NCI-H187 (cell line): ENCODE data around the gene SLC34A3.

Experiments used
- DNase-seq, 2 experiments: peaks; one replicate each; lab custom pipeline; 2025; lab: John Stamatoyannopoulos, UW

The SLC34A3 gene

DNA sequence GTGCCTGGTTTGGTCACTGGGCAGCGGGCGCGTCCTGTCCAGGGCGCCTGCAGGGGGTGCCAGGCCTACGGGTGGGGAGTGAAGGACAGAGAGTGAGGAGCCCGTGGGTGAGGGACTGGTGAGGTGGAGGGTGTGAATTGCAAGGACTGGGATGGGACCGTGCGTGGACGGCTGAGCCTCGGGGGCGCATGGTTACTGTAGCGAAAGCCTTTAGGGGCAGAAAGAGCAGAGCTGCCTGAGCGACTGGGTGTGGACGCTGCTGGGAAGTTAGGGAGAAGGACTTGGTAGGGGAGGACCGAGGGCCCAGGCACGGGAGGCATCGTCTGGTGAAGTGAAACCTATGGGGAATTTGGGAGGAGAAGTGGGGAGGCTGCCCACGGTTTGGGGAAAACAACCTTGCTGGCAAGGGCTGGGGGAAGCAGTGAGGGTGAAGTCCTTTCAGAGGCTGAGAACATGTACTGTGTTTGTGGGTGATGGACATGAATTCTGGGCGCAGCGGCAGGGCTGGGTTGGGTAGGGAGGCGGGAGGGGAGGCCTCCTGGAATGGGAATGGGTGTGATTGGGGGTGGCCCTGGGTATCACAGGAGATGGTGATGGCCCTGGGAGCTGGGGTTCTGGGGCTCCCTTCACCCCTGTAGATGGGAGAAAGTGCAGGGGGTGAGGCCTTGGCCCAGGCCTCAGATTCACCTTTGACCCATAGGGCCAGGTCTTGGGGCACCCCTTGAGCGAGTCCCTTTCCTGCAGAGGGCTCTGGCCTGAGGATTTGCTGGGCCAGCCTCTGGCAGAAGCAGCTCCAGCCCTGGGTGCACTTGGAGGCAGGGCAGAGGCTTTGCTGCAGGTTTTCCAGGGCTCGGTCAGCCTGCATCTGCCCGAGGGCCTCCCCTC, 45.1 kb downstream of the SLC34A3 start:
- DNase-seq, result no peak

- DNase-seq, result no peak
These were observed 46.0 kb downstream of the SLC34A3 start for GRCh38 chr9:137276473-137277328.

DNA sequence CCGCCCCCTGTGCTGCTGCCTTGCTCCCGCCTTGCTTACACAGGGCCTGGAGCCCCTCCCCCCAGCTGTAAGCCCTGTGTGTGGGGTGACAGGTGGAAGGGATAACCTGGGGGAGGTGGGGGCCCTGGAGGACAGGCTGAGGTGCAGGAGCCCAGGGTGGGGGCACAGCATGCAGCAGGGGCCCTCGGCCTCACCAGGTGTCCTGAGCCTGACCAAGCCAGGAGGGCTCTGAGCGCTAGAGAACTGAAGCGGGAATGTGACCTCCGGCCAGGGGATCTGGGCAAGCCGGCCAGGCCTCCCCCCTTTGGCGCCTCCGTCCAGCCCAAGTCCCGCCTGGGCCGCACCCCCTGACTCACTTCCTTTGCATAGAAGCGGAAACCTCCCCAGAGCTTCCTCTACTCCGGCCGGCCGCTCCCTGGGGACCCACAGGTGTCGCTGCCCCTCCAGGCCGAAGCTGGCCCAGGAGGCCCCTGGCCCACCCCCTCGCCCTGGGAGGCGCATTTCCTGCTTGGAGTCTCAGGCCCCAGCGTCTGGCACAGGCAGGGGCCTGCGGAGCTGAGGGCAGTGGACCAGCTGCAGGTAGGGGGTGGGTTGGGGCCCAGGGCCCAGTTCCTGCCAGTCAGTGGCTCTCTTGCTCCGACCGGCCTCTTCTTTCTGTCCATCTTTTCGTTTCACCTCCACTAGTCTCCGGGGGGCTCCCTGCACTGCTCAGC, 46.8 kb downstream of the SLC34A3 start, which contains the start of gene TOR4A:
TSS of gene TOR4A (plus strand) at position 398 of the 713 bp plus-strand sequence. CDS start 964 bp downstream, outside the sequence.
- DNase-seq, result no peak

- no peak for DNase-seq
These were observed 47.5 kb downstream of the SLC34A3 start for GRCh38 chr9:137278061-137278701.

DNA sequence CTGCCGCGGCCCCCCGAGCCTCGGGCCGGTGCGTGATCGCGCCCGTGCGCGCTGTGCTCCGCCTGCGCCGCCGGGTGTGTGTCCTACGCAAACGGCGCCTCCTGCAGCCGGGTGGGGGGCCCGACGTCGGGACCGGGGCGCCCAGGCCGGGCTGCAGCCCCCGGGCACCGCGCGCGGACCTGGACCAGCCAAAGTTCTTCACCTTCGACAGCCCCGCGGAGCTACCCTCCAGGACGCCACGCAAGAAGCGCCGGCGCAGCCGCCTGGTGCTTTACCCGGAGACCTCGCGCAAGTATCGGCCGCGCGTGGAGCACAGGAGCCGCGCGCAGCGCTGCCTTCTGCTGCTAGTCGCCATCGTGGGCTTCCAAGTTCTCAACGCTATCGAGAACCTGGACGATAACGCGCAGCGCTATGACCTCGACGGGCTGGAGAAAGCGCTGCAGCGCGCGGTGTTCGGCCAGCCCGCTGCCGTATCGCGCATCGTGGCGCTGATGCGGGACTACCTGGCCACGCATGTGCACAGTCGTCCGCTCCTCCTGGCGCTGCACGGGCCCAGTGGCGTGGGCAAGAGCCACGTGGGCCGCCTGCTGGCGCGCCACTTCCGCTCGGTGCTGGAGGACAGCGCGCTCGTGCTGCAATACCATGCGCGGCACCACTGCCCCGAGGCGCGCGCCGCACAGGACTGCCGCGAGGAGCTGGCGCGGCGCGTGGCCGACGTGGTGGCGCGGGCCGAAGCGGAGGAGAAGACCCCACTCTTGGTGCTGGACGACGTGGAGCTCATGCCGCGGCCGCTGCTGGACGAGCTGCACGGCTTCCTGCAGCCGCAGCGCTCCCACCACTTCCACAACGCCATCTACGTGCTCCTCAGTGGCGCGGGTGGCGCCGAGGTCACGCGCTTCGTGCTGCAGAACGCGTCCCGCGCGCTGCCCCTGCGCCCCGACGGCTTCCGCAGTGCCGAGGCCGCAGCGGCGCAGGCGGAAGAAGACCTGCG, 48.3 kb downstream of the SLC34A3 start:
- DNase-seq, result no peak

DNA sequence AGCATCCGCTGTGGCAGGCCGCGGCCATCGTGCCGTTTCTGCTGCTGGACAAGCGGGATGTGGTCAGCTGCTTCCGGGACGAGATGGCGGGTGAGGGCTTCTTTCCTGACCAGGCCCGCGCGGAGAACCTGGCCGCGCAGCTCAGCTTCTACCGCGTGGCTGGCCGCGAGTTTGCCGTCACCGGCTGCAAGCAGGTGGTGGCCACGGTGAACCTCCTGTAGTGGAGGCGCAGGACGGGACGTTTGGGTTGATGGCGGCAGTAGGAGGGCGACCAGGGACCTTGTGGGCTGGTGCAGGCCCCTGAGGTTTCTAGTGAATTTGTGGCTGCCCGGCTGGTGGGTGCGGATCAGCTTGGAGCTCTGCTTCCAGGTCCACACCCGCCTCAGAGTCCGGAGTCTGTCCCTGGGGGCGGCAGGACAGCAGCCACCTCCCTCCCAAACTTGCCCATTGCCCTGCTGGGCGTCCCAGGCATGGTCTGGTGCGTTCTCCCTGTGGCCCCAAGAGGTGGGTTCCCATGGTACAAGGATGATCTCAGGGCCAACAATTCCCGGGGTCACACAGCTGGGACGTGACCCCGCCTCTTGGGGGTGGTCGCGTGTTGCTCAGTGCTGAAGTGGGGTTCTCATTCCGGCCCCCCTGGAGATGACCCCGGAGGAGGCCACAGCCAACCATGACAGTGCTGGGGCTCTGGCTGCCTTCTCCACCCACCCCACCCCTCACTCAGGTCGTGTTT, 49.2 kb downstream of the SLC34A3 start:
- no peak for DNase-seq

DNA sequence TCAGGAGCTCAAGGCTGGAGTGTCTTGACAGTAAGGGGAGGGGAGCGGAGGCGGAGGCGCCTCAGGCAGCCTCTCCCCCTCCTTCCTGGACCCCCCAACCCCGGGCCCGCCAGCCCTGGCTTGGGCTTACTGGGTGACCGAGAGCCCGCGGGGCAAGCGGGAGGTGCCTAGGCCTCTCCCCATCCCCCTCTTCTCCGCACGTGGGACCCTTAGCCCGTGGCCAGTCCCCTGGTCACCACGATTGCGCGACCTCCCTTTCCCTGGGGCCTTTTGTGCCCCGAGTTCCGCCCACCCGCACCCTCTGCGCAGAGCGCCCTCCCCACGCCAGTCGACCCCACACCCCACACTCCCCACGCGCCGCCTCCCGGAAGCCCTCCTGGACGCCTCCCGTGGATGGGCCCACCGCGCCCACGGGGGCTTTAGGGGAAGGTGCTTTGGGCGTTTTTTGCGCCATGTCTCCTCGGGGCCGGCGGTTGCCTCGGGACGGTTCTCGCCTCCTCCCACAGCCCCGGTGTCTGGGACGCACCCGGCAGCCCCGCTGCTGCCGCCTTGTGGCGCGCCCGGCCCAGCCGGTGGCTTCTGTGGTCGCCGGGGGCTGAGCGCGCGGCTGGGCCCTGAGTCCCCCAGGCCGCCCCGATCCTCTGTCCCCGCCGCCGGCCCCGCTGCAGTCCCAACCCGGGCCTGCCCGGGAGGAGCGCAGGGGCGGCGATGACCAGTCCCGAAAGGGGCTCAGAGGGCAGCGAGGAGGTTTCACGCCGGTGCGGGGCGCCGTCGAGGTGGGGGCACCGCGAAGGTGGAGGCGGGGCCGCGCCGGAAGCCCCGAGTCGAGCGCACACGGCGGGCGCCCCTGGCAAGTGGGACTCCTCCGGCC, 50.0 kb downstream of the SLC34A3 start:
- no peak for DNase-seq

GRCh38 chr9:137281345-137282116, 50.8 kb downstream of the SLC34A3 start:
- DNase-seq, result no peak
